ENCODE results near the gene MIGA2. TPM values are rescaled to one million over a fixed set of nuclear protein-coding genes. Genes with fewer than 3 reads are reported as not detected.

The MIGA2 gene
- total and polyA plus RNA-seq, 9 of the 15 experiments (the other 6 are each of a cell fraction or from before 2014, with no cell fraction given), result 0.15 to 54.1 (median 18.0) TPM

- TF ChIP-seq TEAD1 (CRISPR knock-in tag; IDR thresholded peaks at IDR 0.05) (peak; percentile 86 to 92), RAD21 (CRISPR knock-in tag; conservative IDR thresholded peaks at IDR 0.05 in 1 of 2, IDR thresholded peaks at IDR 0.05 in 1 of 2) (peak in 1 of 2 experiments; percentile 18; a peak in 1 of 4 replicates), ZNF445 (CRISPR knock-in tag; IDR thresholded peaks at IDR 0.05; ENCODE audit: low read depth) (no peak; the same call in 1 of the 2 replicates), RFX7 (CRISPR knock-in tag; IDR thresholded peaks at IDR 0.05) (no peak), KDM1A (IDR thresholded peaks at IDR 0.05) (peak; percentile 95), MTF1 (CRISPR knock-in tag; IDR thresholded peaks at IDR 0.05; ENCODE audit: borderline replicate concordance) (no peak), ATF4 (CRISPR knock-in tag; IDR thresholded peaks at IDR 0.05) (peak; percentile 71; the same call in 1 of the 2 replicates), TCF3 (CRISPR knock-in tag; IDR thresholded peaks at IDR 0.05) (peak; percentile 100), MNT (conservative IDR thresholded peaks at IDR 0.05) (peak; percentile 97 to 98), ZC3H8 (IDR thresholded peaks at IDR 0.05) (no peak), STAG1 (CRISPR knock-in tag; IDR thresholded peaks at IDR 0.05; ENCODE audit: borderline replicate concordance) (no peak), E2F8 (IDR thresholded peaks at IDR 0.05; ENCODE audit: low read depth, partially characterized antibody) (peak; percentile 88), ELF4 (CRISPR knock-in tag; IDR thresholded peaks at IDR 0.05) (peak; percentile 8; the same call in 1 of the 2 replicates), PURB (CRISPR knock-in tag; IDR thresholded peaks at IDR 0.05; ENCODE audit: low read depth) (no peak), PRDM10 (IDR thresholded peaks at IDR 0.05; ENCODE audit: partially characterized antibody) (peak; percentile 17)
Observed at GRCh38 chr9:129068990-129069861, 32.8 kb downstream of the MIGA2 start (continued).
